HG03558 (cell line): ENCODE data around the gene CD36.

Experiments
- ATAC-seq: cut with Tn5 transposase; IDR thresholded peaks from one replicate; pipeline ENCODE4 v1.9.1; 2021; ENCODE audit warnings: moderate number of reproducible peaks; ENCODE audit not compliant: unreplicated experiment; ENCODE audit errors: extremely low read depth

Gene CD36

GRCh38 chr7:80686576-80686975 lies 48.1 kb downstream of the CD36 start:
- ATAC-seq, result no peak

GRCh38 chr7:80699045-80699638 lies 60.7 kb downstream of the CD36 start:
- peak; percentile 86 for ATAC-seq

GRCh38 chr7:80699721-80700256 lies 61.3 kb downstream of the CD36 start:
- no peak for ATAC-seq

- no peak for ATAC-seq
These were observed 64.8 kb downstream of the CD36 start for GRCh38 chr7:80703272-80703671.

GRCh38 chr7:80705130-80705781 lies 66.8 kb downstream of the CD36 start:
- ATAC-seq, result no peak

GRCh38 chr7:80707318-80707717 lies 68.9 kb downstream of the CD36 start:
- no peak for ATAC-seq

- no peak for ATAC-seq
These were observed 69.7 kb downstream of the CD36 start for GRCh38 chr7:80708123-80708522.

- no peak for ATAC-seq
These were observed 73.1 kb downstream of the CD36 start for GRCh38 chr7:80711531-80711930.

- no peak for ATAC-seq
These were observed 80.8 kb downstream of the CD36 start for GRCh38 chr7:80719261-80719660.

GRCh38 chr7:80720146-80720545 lies 81.7 kb downstream of the CD36 start:
- ATAC-seq, result no peak

- no peak for ATAC-seq
These were observed 83.6 kb downstream of the CD36 start for GRCh38 chr7:80721883-80722615.

- no peak for ATAC-seq
These were observed 84.3 kb downstream of the CD36 start for GRCh38 chr7:80722616-80723195.

- no peak for ATAC-seq
These were observed 85.9 kb downstream of the CD36 start for GRCh38 chr7:80724249-80724871.

GRCh38 chr7:80725181-80725611 lies 86.8 kb downstream of the CD36 start:
- no peak for ATAC-seq
